A204.1 (cell line): ENCODE measurements around the gene NOB1.
"Not testable (repeated sequence)": the region's sequence is repeated elsewhere in the genome, so short reads cannot be mapped to it uniquely, and the experiment has no call there.

Experiments used
- FAIRE-seq: peaks from 2 replicates; lab custom pipeline; 2012; peaks lifted over from hg19 to GRCh38; lab: Jason Lieb, UNC

Gene NOB1

DNA sequence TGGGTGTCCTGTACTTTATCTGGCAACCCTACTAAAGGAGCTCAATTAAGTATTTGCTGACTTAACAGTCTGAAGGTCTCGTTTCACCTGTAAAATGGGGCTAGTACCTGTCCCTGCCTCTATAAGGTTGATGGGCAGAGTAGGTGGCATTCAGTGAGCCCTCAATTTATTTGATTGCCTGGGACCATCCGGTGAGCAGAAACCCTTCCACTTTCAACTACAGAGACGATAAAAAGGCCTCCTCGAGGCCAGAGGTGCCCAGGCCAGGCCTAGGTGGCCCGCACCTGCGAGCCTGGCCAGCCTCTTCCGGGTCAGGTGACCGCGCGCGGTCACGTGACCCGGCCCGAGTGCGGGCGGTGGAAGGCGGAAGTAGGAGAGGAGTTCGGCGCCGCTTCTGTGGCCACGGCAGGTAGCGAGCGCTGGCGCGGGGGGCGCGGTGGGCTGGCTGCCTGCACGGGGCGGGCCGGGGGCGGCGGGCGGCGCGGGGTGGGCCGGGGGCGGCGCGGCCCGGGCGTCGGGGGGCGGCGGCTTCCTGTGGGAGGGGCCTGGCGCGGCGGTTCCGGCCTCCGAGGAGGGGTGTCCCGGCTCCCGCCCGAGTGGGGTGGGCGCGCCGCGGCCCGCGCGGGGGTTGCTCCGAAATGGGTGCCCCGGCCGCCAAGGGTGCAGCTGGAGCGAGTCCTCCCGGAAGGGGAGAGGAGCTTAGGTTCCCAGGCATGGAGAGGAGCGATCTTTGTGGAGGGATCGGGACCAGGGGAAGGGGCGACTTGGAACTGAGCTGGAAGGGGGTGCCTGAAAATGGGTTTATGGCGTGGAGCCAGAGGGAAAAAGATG, 7.5 kb upstream of the NOB1 start, which contains the start of gene WWP2:
Gene WWP2, plus strand, starts transcription at position 350 of the 831 bp plus-strand sequence. CDS start 24,679 bp downstream, outside the sequence.
- FAIRE-seq = no peak

DNA sequence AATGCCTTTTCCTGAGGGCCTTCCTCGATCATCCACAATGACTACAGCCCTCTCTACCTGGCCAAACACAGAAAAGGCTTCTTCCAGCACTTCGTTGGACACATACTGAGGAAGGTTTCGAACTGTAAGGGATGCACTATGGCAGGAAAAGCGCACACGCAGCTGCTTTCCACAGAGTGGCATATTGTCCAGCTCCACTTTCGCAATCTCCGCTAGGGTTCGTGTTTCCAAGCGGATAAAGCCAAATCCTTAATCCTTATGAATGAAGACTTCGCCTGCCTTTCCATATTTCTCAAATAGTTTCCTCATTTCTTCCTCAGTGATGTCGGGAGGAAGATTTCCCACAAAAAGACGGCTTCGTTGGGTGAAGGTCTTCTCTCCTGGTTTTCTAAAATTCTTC, 2.6 kb upstream of the NOB1 start:
- not testable (repeated sequence) for FAIRE-seq

DNA sequence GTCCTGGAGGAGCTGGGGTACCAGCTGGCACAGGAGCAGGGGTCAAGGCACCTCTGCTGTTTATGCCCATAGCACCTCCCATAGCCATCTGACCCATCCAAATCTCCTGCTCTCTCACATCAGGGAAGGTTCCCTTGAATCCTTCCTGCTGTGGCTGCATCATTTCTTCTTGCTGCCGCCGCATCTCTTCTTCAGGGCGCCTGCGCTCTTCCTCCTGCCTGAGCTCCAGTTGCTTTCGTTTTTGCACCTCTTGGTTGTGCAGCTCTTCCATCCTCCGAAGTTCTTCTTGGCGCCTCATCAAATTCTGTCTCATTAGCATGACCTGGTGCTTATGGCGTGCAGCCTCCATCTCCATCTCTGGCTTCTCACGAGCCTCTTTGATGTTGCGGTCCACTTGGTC, 2.0 kb upstream of the NOB1 start:
- FAIRE-seq = no peak

DNA sequence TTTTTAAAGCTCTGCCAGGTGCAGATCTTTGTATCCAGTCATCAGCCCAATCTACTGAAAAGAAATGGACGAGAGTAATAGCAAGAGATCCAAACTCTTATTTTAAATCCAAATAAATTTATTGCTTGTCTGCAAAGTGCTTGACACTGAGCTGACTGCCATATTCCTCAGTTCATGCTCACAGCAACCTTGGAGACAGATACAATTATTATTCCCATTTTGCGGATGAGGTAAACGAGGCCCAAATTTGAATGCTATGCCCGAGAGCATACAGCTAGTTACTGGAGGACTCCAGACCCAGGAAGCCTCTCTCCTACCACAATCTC, 620 bp downstream of the NOB1 start:
- no peak for FAIRE-seq

DNA sequence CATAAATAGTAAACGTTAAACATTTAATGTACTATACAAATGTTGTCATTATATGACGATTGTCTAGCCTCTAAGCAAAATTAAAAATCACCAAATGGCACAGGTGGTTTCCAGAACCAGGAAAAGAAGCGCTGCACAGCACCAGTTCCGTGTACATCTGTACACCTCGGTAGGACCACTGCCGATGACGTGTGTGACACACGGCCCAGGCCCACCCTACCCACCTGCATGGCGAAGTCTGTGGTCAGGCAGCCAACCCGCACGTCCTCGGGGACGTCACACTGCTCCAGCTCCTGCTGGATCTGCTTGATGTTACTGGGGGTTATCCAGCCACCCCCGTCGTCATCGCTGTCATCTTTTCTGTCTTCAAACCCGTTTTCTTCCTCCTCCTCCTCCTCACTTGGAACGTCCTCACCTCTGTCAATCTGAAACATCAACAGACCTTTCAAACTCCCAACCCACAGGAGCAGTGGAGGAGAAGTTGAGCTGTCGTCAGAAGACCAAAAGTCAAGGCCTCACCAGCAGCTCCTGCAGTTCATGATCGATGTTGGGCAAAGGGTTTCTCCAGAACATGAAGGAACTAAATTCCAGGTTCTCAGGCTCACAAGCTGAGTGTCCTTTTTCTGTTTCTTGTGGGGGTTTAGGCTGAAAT, 5.9 kb downstream of the NOB1 start:
- no peak for FAIRE-seq

DNA sequence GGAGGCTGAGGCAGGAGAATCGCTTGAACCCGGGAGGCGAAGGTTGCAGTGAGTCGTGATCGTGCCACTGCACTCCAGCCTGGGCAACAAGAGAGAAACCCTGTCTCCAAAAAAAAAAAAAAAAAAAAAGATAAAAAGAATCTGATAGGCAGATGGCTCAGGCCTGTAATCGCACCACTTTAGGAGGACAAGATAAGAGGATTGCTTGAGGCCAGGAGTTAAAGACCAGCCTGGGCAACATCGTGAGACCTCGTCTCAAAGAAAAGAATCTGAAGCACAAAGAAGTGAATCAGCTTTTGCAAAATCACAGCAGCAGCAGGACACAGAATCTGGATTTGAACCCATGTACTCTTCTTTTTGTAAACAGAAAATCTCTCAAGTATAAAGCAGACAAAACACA, 7.6 kb downstream of the NOB1 start:
- FAIRE-seq = no peak

DNA sequence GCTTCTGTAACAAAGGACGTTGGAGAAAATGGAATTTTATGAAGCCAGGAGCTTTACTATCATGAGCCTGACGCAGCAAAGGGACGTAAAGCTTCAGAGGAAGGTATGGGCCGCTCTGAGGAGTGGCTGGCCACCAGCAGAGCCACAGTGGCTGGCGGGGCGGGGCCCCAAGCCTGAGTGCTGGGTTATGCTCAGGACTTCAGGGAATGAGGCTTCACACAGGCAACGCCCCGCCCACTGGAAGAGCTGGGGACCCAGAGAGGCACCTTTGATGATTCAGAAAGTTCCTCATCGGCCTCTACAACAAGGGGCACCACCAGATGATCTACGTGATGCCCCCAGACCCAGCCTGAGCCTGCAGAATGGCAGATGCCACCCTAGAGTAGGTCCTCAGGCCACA, 8.8 kb downstream of the NOB1 start:
- no peak for FAIRE-seq

DNA sequence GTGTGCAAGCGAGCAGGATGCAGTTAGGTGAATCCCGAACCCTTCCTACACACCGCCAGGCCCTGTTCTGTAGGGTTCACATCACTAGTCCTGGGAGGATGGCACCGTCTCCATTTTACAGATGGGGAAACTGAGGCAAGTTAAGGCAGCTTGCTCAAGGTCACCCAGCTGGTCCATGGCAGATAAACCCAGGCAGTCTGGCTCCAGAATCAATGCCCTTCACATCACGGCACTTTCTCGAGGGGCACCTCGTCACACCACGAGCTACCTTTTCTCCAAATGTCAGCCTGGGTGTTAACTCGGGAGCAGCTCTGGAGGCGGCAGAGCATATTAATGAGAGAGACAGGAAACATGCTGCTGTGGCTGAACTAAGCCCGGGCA, 9.5 kb downstream of the NOB1 start:
- no peak for FAIRE-seq

DNA sequence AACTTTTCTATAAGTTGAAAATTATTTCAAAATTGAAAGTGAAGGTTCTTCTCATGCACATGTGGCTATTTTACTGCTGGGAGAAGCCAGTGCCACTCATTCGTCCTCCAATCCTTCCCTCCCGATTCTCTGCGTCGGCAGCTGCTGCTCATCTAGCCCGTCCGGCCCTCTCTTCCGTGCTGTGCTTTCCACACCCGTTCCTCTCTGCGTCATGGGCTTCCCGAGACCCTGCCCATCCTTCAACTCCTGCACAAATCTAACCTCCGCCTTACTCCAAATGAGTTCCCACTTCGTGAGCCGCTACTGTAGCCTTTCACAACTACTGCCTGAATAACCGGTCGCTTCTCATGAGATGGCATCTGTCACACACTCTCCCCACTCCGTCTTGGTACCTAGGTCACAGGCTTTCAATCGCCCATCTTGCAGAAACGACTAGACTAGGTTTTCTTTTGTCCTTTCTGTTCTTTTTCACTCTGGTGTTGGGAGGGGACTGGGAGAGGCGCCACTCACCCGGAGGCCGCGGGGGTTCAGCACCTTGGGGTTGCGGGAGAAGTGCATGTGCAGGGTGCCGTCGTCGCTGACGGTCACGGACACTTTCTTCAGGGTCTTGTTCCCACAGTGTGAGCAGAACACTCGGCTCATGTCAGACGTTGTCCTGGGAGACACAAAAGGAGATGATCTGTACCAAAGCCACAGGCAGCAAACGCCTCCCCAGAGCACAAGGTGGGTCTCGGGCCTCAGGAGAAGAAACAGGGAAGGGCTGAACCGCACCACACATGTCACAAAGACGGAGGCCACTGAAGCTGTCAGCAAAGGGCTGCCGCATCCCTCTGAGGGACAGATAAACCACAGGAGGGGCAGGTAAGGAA, 10.1 kb downstream of the NOB1 start:
- no peak for FAIRE-seq

DNA sequence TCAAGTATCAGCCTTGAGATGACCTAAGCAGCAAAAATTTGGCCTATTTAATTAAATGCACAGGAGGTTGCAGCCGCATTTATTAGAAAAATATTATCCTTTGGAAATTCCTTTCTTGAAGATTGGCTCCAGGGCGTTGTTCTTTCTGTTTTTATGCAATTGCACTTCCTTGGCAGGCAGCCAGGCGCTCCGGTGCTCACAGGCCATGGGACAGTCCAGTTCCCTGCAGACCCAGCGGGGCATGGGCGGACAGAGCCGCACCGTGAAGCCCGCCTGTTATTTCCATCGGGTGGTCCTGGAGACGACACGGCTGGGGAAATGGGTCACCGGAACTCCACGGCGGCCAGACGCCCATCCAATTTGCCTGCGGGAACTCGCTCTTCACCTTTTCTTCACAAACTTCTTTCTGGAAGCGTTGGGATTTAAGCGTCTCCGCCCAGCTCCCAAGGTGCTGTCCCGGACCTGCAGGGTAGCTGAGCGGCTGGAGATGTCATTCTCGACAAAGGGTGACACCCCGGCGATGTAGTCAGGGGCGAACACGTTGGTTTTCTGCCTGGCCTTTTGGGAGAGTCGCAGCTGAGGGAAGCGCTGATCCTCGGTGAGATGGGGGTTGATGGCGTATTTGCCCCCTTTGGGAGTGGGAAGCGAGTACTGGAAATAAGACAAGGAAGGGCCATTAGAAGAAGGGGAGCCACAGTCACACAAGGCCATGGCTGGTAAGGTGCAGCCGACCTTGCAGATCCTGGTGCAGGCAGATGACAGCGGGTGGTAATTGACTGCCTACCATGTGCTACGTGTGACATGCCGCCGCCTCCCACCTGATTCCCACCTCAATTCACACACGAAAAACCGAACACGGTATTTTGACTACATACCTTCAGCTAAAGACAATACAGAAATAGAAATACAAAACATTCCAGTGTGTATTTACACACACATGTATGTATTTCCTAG, 12.5 kb downstream of the NOB1 start:
- FAIRE-seq = no peak

DNA sequence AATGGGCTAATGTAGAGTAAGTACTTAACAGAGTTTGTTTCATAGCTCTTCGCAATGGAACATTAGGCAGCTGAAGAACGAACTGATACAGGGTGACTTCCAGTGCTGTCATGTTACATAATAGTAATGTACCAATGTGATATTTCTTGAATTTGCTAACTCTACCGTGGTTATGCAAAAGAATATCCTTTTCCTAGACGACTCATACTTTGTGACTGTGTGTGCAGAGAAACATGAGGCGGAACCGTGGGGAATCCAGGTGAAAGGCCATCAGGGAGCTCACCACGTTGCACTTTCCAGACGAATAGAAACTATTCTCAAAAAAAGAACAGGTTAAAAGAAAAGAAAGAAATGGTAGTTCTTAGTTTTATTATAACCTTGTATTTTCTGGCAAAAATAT, 13.2 kb downstream of the NOB1 start:
- FAIRE-seq = no peak

DNA sequence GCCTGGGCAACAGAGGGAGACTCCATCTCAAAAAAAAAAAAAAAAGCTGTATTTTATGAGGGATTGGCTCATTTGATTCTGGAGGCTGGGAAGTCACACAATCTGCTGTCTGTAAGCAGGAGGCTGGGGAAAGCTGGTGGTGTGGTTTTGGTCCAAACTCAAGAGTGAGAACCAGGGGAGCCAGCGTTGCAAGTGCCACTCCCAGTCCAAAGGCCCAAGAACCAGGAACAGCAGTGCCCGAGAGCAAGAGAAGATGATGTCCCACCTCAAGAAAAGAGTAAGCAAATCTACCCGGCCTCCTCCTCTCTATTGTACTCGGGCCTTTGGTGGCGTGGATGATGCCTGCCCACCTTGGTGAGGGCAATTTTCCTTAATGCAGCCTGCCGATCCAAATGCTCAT, 22.6 kb downstream of the NOB1 start:
- FAIRE-seq = no peak

DNA sequence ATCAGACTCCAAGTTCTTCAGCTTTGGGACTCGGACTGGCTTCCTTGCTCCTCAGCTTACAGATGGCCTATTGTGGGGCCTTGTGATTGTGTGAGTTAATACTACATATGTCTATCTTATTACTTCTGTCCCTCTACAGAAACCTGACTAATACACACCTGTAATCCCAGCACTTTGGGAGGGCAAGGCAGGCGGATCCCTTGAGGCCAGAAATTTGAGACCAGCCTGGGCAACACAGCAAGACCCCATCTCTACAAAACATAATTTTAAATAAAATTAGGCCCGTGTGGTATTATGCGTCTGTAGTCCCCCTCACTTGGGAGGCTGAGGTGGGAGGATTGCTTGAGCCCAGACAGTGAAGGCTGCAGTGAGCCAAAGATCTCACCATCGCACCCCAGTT, 23.4 kb downstream of the NOB1 start:
- not testable (repeated sequence) for FAIRE-seq

DNA sequence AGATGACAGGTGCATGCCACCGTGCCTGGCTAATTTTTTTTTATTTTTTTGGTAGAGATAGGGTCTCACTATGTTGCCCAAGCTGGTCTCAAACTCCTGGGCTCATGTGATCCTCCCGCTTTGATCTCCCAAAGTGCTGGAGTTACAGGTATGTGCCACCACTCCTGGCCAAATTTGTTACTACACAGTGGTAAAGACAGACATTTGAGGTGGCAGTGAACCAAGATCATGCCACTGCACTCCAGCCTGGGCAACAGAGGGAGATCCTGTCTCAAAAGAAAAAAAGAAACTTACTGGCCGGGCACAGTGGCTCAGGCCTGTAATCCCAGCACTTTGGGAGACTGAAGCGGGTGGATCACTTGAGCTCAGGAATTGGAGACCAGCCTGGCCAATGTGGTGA, 25.7 kb downstream of the NOB1 start:
- FAIRE-seq = not testable (repeated sequence)

DNA sequence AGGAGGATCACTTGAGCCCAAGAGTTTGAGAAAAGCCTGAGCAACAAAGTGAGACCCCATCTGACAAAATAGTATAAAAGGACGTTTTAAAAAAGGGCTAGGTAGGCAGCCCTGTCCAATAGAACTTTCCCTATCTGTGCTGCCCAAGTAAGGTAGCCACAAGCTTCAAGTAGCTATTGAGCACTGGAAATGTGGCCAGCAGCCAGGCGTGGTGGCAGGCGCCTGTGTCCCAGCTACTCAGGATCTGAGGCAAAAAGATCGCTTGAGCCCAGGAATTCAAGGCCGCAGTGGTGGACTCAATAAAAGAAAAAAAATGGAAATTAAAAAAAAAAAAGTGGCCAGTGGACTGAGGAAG, 26.8 kb downstream of the NOB1 start:
- no peak for FAIRE-seq

DNA sequence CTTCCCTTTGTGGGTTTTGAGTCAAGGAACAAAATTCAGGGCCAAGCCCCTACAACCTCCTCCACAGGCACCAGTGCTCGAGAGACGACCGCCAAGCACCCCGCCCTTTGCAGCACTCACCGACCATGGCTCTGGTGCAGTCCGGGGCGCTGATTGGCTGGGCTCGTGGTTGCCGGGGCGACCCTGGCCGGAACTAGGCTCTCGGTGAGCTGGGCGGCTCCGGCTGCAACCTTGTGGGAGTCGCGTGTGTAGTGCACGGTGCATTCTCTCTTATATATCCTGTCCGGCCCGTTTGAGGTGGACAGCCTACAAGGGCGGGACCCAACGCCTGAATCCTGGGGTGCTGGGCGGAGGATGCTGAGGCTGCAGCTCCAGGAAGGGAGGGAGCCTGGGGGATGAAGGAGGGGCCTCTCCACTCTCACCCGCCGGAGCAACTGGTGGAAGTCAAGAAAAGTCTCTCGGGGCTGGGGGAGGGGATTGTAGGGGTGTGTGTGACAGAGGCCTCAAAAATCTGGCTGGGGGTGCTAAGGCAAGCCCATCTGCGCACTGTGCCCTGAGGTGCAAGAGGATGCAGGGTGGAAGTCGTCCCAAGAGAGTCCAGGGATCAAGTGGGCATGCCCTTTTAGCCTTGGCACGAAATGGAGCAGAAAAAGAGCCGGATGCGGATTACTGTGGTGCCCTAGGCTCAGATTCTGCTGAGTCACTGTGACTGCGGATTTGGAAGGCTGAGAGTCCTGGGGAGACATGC, 28.2 kb downstream of the NOB1 start, which contains the start of gene NQO1:
Gene NQO1, minus strand, starts transcription at position 248 of the 748 bp plus-strand sequence. Its CDS starts 121 bp downstream, at position 127.
- peak; percentile 95 for FAIRE-seq

DNA sequence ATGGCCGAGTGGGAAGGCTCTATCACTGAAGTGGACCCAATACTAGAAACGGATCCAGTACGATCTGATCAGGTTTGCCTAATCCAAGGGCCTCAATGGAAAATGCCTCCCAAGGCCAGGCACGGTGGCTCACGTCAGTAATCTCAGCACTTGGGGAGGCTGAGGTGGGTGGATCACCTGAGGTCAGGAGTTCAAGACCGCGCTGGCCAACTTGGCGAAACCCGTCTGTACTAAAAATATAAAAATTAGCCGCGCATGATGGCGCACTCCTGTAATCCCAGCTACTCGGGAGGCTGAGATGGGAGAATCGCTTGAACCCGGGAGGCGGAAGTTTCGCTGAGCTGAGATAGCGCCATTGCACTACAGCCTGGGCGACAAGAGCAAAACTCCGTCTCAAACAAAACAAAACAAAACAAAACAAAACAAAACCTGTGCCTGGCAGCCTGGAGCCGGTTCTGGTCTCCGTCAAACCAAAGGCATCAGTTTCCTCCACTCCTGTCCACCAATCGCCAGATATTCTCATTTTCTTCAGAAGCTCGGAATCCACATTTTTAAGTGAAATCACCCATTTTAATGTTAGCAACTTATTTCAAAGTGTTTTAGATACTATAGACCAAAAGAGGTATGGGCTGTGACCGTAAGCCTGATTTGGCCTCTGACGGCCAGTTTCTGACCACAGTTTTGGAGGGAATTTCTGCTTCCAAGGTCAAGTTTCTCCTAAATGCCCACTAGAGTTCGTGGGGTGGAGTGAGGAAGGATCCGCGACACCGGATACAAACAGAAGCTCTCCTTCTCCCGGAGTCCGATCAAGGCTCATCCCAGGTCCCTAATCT, 29.0 kb downstream of the NOB1 start:
- FAIRE-seq = no peak

DNA sequence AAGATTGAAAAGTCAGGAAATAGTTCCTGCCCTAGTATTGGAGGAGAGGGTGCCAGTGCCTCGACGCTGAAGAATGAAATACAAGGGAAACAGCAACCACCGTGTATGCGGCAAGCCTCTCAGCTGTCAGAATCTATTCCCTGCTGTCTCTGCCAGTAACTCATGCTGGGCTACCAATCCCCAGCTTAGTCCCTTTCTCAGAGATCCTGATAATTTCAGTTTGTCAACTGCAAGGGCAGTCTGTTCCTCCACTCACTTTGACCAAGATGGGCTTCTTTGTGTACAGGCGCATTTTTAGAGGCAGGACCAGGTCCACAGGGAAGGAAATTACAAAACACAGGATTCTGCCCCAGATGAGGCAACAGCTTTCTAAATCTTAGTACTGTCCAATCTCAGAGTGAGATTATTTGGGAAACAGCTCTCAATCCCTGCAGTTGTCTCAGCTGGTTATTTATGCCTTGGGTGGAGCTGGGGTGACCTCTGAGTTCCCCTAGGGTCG, 29.7 kb downstream of the NOB1 start:
- FAIRE-seq = no peak

DNA sequence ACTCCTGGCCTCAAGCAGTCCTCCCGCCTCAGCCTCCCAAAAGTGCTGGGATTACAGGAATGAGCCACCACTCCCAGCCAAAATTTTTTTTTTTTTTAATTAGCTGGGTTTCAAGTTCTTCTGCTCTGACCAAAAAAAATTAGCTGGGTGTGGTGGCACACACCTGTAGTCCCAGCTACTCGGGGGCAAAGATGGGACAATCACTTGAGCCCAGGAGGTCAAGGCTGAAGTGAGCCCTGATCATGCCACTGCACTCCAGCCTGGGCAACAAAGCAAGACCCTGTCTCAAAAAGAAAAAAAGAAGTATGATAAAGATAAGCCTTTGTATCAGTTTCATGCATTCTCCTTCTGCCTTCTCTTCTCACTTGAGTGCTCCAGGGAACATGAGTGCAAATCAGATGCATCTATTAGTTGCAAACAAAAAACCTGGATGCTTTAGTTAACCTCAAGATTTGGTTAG, 30.3 kb downstream of the NOB1 start:
- no peak for FAIRE-seq

DNA sequence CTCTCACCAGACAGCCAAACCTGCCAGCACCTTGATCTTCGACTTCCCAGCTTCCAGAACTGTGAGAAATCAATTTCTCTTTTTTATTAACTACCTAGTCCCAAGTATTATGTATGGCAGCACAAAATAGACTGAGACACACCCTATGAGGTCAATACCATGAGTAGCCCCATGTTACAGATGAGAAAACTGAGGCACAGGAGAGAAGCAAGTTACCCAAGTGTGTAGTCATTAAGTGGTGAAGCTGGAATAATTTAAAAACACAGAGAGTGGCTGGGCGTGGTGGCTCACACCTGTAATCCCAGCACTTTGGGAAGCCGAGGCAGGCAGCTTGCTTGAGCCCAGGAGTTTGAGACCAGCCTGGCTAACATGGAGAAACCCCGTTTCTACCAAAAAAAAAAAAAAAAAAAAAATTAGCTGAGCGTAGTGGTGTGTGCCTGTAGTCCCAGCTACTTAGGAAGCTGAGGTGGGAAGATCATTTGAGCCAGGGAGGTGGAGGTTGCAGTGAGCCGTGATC, 33.2 kb downstream of the NOB1 start:
- FAIRE-seq = no peak
